K562 (cell line): Measurements from ENCODE around the gene NPC1L1. TPM values are rescaled to one million over a fixed set of nuclear protein-coding genes. Genes with fewer than 3 reads are reported as not detected.

Source experiments
- ARID3B ChIP-seq: fragments of 250-450 bp; sonication (Bioruptor Pico); IDR thresholded peaks from 2 replicates; pipeline ENCODE4 v1.4.0; 2020; ENCODE audit warnings: borderline replicate concordance
- CREB5 ChIP-seq: fragments of 250-450 bp; sonication (Bioruptor Pico); IDR thresholded peaks from 2 replicates; pipeline ENCODE4 v1.5.0; 2020; ENCODE audit warnings: mild to moderate bottlenecking
- LEF1 ChIP-seq: fragments of 450-650 bp; IDR thresholded peaks from 2 replicates; pipeline ENCODE4 v1.6.1; 2016; ENCODE audit warnings: mild to moderate bottlenecking
- NFATC3 ChIP-seq: fragments of 450-650 bp; IDR thresholded peaks from 2 replicates; pipeline ENCODE4 v1.6.1; 2017; ENCODE audit warnings: mild to moderate bottlenecking
- PYGO2 ChIP-seq: fragments of 450-650 bp; IDR thresholded peaks from 2 replicates; pipeline ENCODE4 v1.6.1; 2016; ENCODE audit warnings: mild to moderate bottlenecking, missing genetic modification characterization, moderate library complexity, missing compliant biosample characterization
- RREB1 ChIP-seq: fragments of 250-450 bp; sonication (Bioruptor Pico); IDR thresholded peaks from 2 replicates; pipeline ENCODE4 v1.4.0; 2020
- TRIM25 ChIP-seq: fragments of 450-650 bp; IDR thresholded peaks from 2 replicates; pipeline ENCODE4 v1.7.0; 2016; ENCODE audit warnings: borderline replicate concordance
- ZBTB12 ChIP-seq: fragments of 250-450 bp; sonication (Bioruptor Pico); IDR thresholded peaks from 2 replicates; pipeline ENCODE4 v1.4.0; 2020
- ZMIZ1 ChIP-seq, 2 experiments: fragments of 150-350 bp in 1 of 2; IDR thresholded peaks; 2 replicates each; pipeline ENCODE4 v1.6.1; 2012 to 2016; ENCODE audit warnings: low read depth in 2 of 2, low read length in 2 of 2, mild to moderate bottlenecking in 1 of 2, moderate library complexity in 1 of 2
- polyA plus RNA-seq, 8 experiments: library from polyadenylated mRNA; depleted of rRNA in 4 of 8; stranded (reverse) in 5 of 8; unstranded in 3 of 8; fragments of >200 nt; fragmentation: Nextera tagmentation in 2 of 8; fragmentation: Illumina TruSeq in 1 of 8; extraction: Ambion mirVana in 2 of 8; extraction: Trizol in 1 of 8; gene quantifications; 2 replicates each; pipeline versions ENCODE4 v1.2.1 to v1.2.3, GENCODE V29; 2011 to 2014; ENCODE audit warnings: inconsistent platforms in 1 of 8, missing spikeins in 1 of 8
- total RNA-seq, 7 experiments: library from RNA; depleted of rRNA in 6 of 7; stranded (reverse); fragments of >200 nt in 6 of 7; fragmentation: Illumina TruSeq in 2 of 7; extraction: Trizol in 2 of 7; gene quantifications; 2 replicates each; pipeline versions ENCODE4 v1.2.1 to v1.2.3, GENCODE V29; 2011 to 2021; ENCODE audit warnings: low replicate concordance in 1 of 7

The NPC1L1 gene
- total and polyA plus RNA-seq, 9 of the 15 experiments (the other 6 are each of a cell fraction or from before 2014, with no cell fraction given), result 0.01 to 0.18 (median 0.07) TPM; not detected in 4

- TF ChIP-seq ARID3B (CRISPR knock-in tag) (no peak), CREB5 (CRISPR knock-in tag) (no peak), ZBTB12 (CRISPR knock-in tag) (no peak), TRIM25 (no peak), LEF1 (no peak), RREB1 (CRISPR knock-in tag) (0 out of 2 replicates have a peak, but pooled peaks have one; percentile 62), PYGO2 (tag) (no peak), NFATC3 (no peak), ZMIZ1 (IDR thresholded peaks at IDR 0.05; ENCODE audit: low read depth in 2 of 2, low read length in 2 of 2) (no peak)
Measured at GRCh38 chr7:44581879-44582603, 40.9 kb upstream of the NPC1L1 start, which contains the start of gene TMED4 (continued).
